GM11168 (cell line): ENCODE results near the gene KAT7.
"Not testable (repeated sequence)": the region's sequence is repeated elsewhere in the genome, so short reads cannot be mapped to it uniquely, and the experiment has no call there.

Experiments used
- in situ Hi-C: fragments of 300-500 bp; cut with MboI; formaldehyde crosslinking; loops from one replicate; pipeline ENCODE4 v1.12.0; 2022; ENCODE audit warnings: low sequenced_read_pairs; ENCODE audit not compliant: unreplicated experiment

KAT7 gene

DNA sequence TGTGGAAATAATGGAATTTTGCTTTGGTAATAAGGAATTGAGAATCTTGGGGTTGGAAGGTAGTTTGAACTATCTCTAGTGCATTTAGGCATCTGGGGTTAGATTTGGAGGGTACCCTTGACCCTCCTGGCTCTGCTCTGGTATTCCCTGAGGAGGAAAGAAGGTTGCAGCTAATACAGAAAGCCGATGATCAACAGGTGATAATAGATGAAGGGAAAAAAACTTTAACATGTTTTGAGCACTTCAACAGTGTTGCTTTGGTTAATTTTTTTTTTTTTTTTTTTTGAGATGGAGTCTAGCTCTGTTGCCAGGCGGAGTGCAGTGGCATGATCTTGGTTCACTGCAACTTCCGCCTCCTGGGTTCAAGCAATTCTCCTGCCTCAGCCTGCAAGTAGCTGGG lies 4.8 kb downstream of the KAT7 start:
- in situ Hi-C loops = no loop called here

DNA sequence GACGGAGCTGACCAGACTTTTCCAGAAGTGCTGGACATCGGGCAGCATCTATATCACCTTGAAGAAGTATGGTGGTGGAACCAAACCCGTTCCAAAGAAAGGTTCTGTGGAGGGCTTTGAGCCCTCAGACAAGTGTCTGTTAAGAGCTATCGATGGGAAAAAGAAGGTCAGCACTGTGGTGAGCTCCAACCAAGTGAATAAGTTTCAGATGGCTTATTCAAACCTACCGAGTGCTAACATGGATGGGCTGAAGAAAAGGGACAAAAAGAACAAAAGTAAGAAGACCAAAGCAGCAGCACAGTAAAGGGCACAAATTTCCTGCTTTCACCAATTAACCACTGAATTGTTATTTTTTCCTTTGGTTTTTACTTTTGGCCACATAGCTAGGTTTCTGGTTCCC lies 6.9 kb downstream of the KAT7 start:
- in situ Hi-C loops = no loop called here

DNA sequence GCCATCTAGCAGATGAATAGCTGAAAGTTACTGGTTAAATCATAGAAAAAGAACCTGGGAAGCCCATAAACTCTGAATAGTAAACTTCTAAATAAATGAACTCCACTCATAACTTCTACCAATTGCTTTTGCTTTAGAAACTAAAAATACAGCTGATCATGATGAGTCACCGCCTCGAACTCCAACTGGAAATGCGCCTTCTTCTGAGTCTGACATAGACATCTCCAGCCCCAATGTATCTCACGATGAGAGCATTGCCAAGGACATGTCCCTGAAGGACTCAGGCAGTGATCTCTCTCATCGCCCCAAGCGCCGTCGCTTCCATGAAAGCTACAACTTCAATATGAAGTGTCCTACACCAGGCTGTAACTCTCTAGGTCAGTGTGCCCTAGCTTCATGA lies 9.7 kb downstream of the KAT7 start:
- in situ Hi-C loops = no loop called here

DNA sequence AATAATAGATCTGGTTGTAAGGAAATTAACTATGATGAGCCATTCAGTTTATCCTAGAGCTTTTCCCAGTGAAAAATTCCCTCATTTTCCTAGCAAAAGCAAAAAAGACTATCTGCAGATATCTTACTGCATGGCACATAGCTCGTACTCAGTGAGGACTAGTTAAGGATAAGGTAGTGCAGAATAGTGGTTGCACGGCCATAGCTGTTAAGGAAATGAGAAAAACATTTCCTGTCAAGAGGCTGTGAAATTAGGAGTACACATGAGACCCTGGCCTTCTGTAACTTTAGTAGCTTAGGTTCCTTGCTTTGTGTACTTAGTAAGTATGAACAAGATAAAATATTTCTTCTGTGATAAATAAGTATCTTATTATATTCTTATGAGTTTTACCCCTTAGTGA lies 10.3 kb downstream of the KAT7 start:
- in situ Hi-C loops = no loop called here

DNA sequence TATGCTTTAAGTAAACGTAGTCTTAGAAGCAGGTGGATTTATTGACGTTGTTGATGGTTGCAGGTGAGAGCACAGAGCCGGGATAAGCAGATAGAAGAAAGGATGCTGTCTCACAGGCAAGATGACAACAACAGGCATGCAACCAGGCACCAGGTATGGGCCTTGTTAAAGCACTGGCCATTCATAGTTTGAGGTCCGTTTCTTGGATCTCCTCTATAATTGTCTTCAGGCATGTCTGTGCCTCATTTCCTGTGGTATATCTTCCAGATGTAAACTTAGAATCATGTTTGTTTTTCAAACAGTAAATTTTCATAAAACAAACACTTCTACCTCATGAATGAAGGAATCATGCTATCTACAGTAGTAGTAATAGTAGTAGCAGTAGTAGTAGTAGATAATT lies 20.6 kb downstream of the KAT7 start:
- in situ Hi-C loops = no loop called here

DNA sequence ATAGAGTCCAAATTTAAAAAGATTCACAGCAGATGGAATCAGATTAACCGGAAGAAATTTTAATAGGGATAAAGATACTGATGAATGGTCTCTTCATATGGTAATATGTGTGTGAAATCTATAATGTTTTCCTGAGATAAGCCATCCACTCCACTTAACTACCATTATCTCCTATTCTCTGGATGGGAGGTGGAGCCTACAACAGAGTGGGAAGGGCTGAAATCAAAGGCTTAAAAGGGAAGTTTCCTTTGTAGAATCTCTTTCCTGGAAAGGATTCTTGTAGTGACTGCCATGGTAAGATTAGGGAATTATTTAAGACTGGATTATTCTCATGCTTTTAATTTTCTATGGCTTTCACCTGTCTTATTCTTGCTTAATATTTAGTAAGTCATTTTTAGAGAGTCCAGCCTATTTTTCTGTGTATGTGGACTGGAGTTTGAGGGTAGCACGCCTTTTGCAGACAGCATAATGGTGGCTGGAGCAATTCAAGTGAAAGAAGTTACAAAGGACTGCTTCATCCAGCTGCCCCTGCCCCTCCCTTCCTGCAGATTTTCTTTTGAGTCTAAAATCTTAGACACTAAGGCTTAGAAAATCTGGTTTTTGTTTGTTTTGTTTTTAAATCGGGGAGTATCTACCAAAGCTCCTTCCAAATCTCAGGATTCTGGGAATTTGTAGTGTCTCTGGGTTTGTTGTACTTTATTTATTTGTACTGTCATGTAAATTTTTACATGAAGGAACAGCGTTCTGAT lies 26.5 kb downstream of the KAT7 start:
- in situ Hi-C loops = no loop called here

DNA sequence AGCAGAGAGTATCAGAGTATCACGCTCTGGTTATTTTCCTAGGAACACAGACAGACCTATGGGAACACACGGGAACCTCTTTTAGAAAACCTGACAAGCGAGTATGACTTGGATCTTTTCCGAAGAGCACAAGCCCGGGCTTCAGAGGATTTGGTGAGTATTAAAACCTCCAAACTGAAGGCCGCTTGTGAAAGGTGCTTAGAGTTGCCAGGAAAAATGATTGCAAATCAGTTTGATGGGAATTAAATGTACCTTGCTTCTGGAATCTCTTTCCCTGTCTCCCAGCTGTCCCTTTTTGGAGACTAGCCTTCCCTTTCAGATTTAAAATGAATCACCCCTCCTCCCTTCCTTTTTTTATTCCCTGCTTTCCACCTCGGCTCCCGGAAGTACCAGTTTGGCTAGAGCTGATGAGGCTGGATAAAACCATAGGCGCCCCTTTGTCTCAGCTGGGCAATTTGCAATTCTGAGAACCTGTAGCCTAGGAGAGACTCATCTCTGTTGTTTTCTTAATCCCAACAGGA lies 27.3 kb downstream of the KAT7 start:
- in situ Hi-C loops = no loop called here

DNA sequence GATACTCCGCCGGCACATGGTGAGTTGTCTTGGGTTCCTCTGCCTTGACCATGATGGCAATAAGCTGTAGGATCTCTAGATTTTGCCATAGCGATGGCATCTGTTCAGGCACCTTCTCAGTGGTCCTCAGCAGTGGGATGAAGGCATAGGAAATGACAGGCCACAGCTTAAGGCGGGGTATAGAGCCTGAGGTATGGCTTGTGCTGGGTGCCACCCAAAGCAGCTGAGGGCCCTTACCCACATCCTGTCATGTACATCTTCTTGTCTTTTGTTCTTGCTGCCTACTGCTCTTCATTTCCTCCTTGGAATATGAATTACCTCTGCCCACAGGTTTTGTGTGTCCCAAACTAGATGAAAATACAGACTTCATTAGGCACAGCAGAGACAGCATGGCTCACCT lies 29.5 kb downstream of the KAT7 start:
- in situ Hi-C loops = no loop called here

DNA sequence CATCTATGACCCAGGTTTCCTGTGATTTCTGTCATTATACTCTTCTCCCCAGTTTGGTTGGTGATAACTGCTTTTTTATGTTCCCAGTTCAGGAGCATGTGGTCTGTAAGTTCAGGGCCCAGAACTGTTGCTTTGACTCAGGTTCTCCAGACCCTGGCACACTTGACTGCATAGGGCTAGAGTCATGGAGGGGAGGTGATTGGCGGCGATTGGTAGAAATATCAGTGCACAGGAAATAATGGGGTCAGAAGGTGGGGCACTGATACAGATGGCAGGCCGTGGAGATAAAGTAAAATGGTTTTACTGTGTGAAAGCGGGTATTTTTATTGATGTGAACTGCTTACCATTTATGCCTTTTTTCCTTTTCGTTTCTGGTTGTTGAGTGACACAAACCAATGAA lies 30.7 kb downstream of the KAT7 start:
- in situ Hi-C loops = no loop called here

DNA sequence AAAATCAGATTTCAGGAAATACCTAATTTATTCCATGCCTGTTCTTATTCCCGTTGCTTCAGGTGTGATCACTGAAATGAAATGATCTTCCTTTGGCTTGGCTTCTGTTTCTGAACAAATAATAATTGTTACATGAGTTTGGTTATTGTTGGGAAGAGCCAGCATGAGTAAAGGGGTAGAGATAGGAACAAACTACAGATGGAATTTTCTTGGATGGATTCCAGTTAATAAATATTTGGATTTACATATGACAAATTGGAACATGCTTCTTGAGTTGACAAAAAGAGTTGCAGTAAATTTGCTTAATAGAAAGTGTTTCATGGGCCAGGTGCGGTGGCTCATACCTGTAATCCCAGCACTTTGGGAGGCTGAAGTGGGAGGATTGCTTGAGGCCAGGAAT lies 31.2 kb downstream of the KAT7 start:
- in situ Hi-C loops = no loop called here

DNA sequence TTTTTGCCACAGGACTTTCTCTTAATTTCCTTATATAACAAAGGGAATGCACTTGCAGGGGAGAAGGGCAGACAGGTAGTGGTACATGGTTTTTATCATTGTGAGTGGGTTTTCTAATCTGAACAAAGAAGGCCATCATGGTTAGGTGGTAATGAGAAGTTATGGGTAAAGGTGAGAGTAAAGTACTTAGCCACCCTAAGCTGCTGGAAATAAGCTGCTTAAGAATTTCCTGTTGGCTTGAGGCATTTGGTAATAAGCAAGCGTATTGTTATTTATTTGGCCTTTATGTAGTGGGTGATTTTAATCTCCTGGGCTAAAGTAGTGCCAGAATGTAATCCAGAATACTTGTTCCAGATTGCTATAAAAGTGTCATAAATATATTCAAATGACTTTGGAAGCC lies 32.3 kb downstream of the KAT7 start:
- in situ Hi-C loops = no loop called here

DNA sequence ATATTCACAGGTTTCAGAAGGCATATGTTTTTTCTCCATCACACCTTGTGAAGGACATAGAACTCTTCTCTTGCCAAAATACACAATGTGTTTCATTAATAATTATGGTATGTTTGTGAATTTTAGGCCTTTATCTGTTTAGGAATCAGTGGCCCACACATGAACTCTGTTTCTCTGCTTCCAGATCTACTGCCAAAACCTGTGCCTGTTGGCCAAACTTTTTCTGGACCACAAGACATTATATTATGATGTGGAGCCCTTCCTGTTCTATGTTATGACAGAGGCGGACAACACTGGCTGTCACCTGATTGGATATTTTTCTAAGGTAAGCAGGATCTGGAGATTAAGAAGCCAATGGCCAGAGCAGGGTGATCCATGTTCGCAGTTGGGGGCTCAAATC lies 33.0 kb downstream of the KAT7 start:
- in situ Hi-C loops = no loop called here

DNA sequence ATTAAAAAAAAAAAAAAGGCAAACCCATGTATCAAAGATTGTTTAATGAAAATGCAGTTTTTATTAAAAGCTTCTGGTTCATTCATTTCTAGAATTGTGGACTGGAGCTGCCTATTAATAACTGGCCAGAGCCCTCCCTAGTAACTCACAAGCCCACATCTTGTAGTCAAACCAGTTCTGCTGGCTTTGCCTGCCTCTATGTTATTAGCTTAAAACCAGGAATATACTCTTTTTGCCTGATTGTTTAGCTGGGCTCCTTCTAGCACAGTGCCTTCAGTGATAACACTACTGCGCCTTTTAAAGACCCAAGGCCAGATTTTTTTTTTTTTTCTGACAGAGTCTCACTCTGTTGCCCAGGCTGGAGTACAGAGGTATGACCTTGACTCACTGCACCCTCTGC lies 33.4 kb downstream of the KAT7 start:
- in situ Hi-C loops = no loop called here

DNA sequence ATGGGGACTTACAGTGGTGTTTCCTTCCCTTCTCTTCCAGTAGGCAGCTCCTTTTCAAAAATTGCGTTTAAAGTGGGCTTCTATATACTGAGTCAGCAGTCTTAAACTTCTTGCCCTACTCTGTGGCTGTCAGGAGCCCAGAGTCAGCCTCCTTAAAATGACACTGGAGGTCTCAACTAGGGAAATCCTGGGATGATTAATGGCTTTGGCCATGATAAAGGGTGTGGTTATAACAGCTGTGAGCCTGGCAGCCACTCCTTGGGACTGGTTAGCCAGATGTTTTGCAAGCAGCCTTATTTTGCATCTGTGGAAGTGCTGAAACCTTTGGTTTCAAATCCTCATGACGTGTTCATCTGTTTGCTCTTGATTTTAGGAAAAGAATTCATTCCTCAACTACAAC lies 34.3 kb downstream of the KAT7 start:
- in situ Hi-C loops = no loop called here

DNA sequence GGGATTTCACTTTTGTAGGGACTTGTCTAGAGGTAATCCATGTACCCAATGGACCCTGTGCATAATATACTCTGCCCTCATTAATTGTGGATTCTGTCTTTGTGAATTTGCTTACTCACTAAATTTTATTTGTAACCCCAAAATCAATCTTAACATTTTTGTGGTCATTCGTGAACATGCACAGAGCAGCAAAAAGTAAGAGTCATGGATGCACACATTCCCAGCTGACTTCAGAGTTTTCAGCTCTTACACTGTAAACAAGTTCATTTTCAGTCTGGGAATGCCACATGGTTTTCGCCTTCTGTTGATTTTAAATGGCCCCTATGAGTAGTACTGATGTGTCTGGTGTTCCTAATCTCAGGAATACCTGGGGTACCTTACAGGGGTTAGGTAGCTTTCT lies 35.1 kb downstream of the KAT7 start:
- in situ Hi-C loops = no loop called here

DNA sequence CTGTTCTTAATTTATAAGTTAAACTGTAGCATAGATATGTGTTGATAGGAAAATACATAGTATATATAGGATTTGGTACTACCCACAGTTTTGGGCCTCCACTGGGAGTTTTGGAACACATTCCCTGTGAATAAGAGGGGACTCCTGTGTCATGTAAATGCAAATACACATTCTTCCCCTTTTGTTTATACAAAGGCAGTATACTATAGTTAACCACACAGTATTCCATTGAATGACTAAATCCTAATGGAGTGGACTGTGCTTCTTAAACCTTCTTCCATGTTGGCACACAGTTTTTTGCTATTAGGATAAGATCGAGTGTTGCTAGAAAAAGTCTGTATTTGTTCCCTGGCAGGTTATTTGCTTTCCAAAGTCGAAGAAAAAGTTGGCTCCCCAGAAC lies 37.2 kb downstream of the KAT7 start:
- in situ Hi-C loops = no loop called here

DNA sequence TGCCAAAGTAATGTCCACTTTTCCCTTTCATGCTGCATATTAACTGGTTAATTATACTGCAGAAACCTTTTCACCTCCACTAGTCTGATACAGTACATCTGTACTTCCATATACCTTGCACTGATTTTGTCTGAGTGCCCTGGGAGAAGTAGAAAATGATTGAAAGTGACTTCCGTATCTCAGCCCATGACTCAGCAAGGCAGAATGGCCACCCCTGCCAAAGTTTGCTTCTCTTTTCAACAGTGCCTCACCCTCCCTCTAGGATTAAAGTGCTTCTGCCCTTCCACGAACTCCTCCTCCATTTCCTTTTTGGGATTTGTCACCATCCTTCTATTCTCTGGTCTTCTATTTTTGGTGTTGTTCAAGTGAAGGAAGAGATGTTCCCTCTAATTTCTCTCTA lies 39.8 kb downstream of the KAT7 start:
- in situ Hi-C loops = not testable (repeated sequence)

DNA sequence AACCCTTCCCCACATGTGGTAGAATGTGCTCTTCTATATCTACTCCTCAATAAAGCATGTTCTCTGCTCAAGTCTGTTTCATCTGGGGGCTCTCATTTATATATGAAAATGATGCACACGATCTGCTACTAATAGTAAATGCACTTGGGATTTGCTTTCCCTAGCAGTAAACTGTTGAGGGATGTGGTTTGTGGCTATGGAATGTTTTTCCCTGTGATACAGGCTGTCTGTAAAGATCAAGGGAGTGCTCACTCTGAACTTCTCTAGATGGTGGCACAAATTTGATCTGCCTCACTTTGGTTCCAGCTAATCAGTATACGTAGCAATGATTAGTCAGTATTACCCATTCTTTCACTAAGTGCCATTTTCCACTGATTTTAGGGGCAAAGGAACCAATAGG lies 40.5 kb downstream of the KAT7 start:
- in situ Hi-C loops = no loop called here

DNA sequence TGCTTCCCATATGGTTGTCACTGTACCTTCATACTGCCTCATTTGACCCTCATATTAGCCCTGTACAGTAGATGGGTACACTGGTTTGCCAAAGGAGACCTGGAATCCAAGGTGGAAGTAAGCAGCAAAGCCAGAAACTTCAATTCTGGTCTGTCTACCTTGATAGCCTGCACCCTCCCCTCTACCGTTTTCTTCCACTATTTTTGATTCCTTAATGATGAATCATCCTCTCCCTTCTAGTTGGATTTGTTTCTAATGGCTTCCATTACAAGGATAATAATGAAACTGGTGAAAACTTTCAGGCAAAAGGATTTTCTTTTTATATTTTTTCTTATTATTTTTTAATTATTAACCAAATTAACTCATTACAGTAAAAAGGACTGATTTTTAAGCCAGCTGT lies 42.1 kb downstream of the KAT7 start:
- in situ Hi-C loops = no loop called here

DNA sequence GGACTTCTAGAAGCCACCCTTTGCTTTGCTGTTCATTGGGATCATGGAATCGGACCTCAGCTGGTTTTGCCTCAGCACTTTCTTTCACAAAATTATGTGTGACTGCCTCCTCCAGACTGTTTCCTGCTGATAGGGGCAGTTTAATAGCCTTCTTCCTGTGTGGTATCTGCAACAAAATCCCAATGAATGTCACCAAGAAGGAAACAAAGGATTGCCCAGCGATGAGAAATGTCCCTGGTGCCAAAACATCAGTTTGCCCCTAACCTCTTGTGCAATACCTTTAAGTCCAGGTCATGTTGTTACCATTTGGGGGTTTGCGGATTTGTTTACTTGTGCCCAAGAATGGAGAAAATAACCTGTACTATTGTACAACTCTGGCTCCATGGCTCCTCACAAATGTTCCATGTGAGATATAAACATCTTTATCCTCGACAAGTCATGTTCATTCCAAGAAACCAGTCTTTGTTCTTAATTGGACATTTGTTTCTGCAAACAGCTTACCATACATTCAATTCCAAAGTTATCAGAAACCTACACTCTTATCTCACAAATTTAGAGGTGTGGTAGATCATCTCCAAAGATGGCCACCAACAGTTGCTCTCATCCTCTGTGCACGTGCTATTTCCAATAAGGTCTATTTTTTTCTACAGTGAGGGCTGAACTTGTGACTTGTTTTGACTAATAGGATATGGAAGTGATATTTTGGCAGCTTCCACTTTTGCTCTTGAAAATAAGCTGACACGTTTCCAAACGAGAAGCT lies 44.5 kb downstream of the KAT7 start:
- in situ Hi-C loops = no loop called here

DNA sequence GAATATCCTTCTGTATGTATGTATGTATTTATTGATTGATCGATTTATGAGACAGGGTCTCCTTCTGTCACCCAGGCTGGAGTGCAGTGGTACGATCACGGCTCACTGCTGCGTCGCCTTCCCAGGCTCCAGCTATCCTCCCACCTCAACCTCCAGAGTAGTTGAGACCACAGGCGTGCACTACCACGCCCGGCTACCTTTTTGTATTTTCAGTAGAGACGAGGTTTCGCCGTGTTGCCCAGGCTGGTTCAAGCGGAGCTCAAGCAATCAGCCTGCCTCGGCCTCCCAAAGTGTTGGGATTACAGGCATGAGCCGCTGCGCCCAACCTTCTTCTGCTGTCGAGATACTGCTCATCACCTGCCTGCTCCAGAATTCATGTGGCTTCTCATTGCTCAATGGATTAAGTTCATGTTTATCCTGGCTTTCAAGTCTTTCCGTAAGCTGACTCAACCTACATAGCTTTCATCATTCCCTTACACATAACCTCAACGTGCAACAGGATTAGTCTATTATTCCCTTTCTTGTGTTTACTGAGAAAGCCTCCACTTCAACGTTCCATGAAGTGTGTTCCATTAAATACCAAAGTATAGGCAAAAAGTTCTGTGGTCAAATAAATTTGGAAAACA lies 45.8 kb downstream of the KAT7 start:
- in situ Hi-C loops = no loop called here
